ENCODE data around the gene SEC14L1.

Gene SEC14L1

GRCh38 chr17:77191244-77191643 is 50.5 kb downstream of the SEC14L1 start:
- H3K27ac Mint-ChIP-seq, result peak overlapping the region; percentile 25
- H3K9me3 Mint-ChIP-seq, result no peaks in the 10 kb centered on the region
- no peaks in the 10 kb centered on the region for H3K27me3 Mint-ChIP-seq
- no peak overlapping the region for H3K4me3 Mint-ChIP-seq
- peaks cover 23 to 44% of the 10 kb centered on the region in 2 donors for H3K4me1 Mint-ChIP-seq
- peaks cover 46 to 57% of the 10 kb centered on the region in 2 donors for H3K36me3 Mint-ChIP-seq
- ATAC-seq (replicated peaks), result no peak
- DNase-seq, result no peak

- Mint-ChIP-seq H3K27ac (peak overlapping the region; percentile 14), H3K4me3 (no peak overlapping the region), H3K27me3 (no peaks in the 10 kb centered on the region), H3K4me1 (peaks cover 15 to 35% of the 10 kb centered on the region in 2 donors), H3K9me3 (no peaks in the 10 kb centered on the region), H3K36me3 (peaks cover 63 to 69% of the 10 kb centered on the region in 2 donors)
- DNase-seq, result no peak
- no peak for ATAC-seq (replicated peaks)
These were observed 52.9 kb downstream of the SEC14L1 start for GRCh38 chr17:77193653-77194052.

DNA sequence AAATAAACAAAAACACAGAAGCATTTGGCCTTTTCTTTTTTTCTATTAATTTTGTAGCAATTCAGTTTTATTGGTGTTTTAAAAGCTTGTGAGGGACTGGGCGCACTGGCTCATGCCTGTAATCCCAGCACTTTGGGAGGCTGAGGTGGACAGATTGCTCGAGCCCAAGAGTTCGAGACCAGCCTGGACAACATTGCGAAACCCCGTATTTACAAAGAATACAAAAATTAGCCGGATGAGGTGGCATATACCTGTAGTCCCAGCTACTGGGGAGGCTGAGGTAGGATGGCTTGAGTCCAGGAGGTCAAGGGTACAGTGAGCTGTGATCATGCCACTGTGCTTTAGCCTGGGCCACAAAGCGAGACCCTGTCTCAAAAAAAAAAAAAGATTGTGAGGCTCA is 53.4 kb downstream of the SEC14L1 start:
- peaks cover 14 to 30% of the 10 kb centered on the region in 2 donors for H3K4me1 Mint-ChIP-seq
- ATAC-seq (replicated peaks) (no peak), DNase-seq (no peak)
- no peak overlapping the region for H3K4me3 Mint-ChIP-seq
- H3K9me3 Mint-ChIP-seq, result no peaks in the 10 kb centered on the region
- H3K36me3 Mint-ChIP-seq, result peaks cover 68 to 75% of the 10 kb centered on the region in 2 donors
- H3K27ac Mint-ChIP-seq, result no peak overlapping the region
- H3K27me3 Mint-ChIP-seq, result no peaks in the 10 kb centered on the region

GRCh38 chr17:77196251-77196650 is 55.5 kb downstream of the SEC14L1 start:
- H3K4me3 Mint-ChIP-seq, result no peak overlapping the region
- H3K27me3 Mint-ChIP-seq, result no peaks in the 10 kb centered on the region
- no peak for DNase-seq
- peaks cover under 1 to 9% of the 10 kb centered on the region in 2 donors for H3K4me1 Mint-ChIP-seq
- no peak overlapping the region for H3K27ac Mint-ChIP-seq
- no peak for ATAC-seq (replicated peaks)
- peaks cover 80 to 86% of the 10 kb centered on the region in 2 donors for H3K36me3 Mint-ChIP-seq
- no peaks in the 10 kb centered on the region for H3K9me3 Mint-ChIP-seq

GRCh38 chr17:77197115-77197514 is 56.3 kb downstream of the SEC14L1 start:
- peaks cover 0 to 6% of the 10 kb centered on the region in 2 donors for H3K4me1 Mint-ChIP-seq
- no peaks in the 10 kb centered on the region for H3K27me3 Mint-ChIP-seq
- no peak overlapping the region for H3K27ac Mint-ChIP-seq
- no peak for DNase-seq
- H3K4me3 Mint-ChIP-seq, result no peak overlapping the region
- peaks cover 84 to 87% of the 10 kb centered on the region in 2 donors for H3K36me3 Mint-ChIP-seq
- ATAC-seq (replicated peaks), result no peak
- no peaks in the 10 kb centered on the region for H3K9me3 Mint-ChIP-seq

DNA sequence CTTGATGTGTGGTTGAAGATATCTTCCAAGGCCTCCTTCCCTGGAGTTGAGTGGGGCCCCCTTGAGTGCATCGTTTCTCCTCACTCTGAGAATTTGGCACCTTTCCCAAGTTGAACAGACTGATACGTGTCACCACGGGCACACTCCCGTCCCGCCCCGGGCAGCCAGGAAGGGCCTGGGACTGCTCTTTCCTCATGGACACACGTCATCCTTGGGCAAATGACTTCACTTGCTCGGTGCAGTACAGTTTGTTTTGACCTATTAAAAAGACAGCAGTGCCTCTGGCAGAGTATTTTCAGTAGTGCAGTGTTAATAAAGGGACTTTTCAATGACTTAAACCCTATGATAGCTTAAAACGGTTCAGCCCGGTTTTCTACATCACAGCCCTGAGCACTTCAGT is 59.9 kb downstream of the SEC14L1 start:
- H3K27me3 Mint-ChIP-seq, result no peaks in the 10 kb centered on the region
- H3K4me3 Mint-ChIP-seq, result no peak overlapping the region
- peaks cover 75 to 84% of the 10 kb centered on the region in 2 donors for H3K36me3 Mint-ChIP-seq
- H3K4me1 Mint-ChIP-seq, result peaks cover 4 to 9% of the 10 kb centered on the region in 2 donors
- H3K27ac Mint-ChIP-seq, result no peak overlapping the region
- ATAC-seq (replicated peaks) (no peak), DNase-seq (no peak)
- no peaks in the 10 kb centered on the region for H3K9me3 Mint-ChIP-seq

DNA sequence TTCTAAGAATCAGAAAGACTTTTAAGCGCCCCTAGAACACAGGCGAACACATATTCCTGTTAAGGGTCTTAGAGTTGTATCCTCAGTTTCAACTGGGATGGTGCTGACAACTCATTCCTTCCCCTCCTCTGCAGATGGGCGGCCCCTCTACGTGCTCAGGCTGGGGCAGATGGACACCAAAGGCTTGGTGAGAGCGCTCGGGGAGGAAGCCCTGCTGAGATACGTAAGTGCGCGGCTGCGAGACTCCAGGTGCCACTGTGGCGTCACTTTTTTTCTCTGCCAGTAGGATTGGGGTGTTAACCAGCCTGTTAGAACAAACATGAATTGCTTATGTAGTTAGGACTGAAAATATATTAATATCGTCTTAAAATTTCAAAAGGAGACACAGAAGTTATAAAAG is 62.7 kb downstream of the SEC14L1 start:
- ATAC-seq (replicated peaks), result no peak
- H3K36me3 Mint-ChIP-seq, result peaks cover 74 to 91% of the 10 kb centered on the region in 2 donors
- no peaks in the 10 kb centered on the region for H3K9me3 Mint-ChIP-seq
- H3K4me1 Mint-ChIP-seq, result peaks cover 8 to 21% of the 10 kb centered on the region in 2 donors
- no peak overlapping the region for H3K27ac Mint-ChIP-seq
- H3K27me3 Mint-ChIP-seq, result no peaks in the 10 kb centered on the region
- no peak for DNase-seq
- no peak overlapping the region for H3K4me3 Mint-ChIP-seq

GRCh38 chr17:77203846-77204245 is 63.1 kb downstream of the SEC14L1 start:
- no peaks in the 10 kb centered on the region for H3K9me3 Mint-ChIP-seq
- DNase-seq (no peak), ATAC-seq (replicated peaks) (no peak)
- no peak overlapping the region for H3K27ac Mint-ChIP-seq
- no peaks in the 10 kb centered on the region for H3K27me3 Mint-ChIP-seq
- no peak overlapping the region for H3K4me3 Mint-ChIP-seq
- peaks cover 9 to 23% of the 10 kb centered on the region in 2 donors for H3K4me1 Mint-ChIP-seq
- H3K36me3 Mint-ChIP-seq, result peaks cover 74 to 91% of the 10 kb centered on the region in 2 donors

DNA sequence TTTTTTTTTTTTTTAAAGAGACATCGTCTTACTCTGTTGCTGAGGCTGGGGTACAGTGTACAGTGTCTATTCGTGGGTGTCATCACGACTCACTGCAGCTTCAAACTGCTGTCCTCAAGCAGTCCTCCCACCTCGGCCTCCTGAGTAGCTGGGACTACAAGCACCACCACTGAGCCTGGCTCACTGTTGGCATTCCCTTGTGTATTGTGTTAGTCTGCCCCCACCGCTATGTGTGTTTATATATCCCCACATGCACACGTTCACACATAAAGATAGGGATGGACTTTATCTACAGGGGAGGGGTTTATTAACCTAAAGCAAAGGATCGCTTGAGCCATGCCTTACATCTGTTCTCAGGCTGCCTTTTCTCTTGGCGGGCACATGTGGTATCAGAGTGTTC is 63.8 kb downstream of the SEC14L1 start:
- Mint-ChIP-seq H3K36me3 (peaks cover 75 to 91% of the 10 kb centered on the region in 2 donors), H3K27me3 (no peaks in the 10 kb centered on the region), H3K27ac (no peak overlapping the region), H3K4me3 (no peak overlapping the region), H3K4me1 (peaks cover 9 to 27% of the 10 kb centered on the region in 2 donors), H3K9me3 (no peaks in the 10 kb centered on the region)
- no peak for DNase-seq
- no peak for ATAC-seq (replicated peaks)

DNA sequence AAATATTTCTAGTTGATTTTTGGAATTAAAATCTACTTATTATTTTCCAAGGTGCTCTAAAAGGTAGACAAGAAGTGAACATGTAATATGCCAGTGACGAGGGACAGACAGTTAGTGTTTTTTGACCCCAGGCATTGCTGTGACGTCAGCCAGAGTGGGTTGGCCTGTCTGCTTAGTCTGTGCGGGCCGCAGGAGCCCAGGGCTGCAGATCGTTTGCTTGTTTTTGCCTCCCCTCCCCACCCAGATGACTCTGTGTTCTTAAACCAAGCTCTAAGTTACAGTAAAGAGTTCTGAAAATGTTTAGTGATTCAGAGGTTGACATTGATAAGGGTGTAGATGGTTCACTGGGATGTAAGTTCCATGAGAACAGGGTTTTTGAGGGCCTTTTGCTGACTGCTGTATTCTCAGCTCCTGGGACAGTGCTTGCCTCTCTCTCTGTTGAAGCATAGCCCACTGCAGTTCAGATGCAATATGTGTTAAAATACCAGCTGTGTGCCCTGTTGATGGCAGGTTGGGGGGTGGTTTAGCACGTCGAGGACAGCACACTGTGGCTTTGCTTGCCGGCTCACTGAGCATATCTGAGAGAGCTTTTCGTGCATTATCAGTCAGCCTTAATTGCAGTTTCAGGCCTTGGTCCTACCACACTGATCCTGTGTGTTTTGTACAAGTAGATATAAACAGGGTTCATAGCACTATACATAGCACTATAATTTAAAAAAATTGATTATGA is 64.8 kb downstream of the SEC14L1 start:
- no peak for DNase-seq
- peak; percentile 85 to 89 for ATAC-seq (replicated peaks)
- Mint-ChIP-seq H3K27me3 (no peaks in the 10 kb centered on the region), H3K4me1 (peaks cover 15 to 36% of the 10 kb centered on the region in 2 donors), H3K4me3 (peak overlapping the region in 1 of 2 donors; percentile 35), H3K27ac (no peak overlapping the region), H3K9me3 (no peaks in the 10 kb centered on the region), H3K36me3 (peaks cover 76 to 91% of the 10 kb centered on the region in 2 donors)

DNA sequence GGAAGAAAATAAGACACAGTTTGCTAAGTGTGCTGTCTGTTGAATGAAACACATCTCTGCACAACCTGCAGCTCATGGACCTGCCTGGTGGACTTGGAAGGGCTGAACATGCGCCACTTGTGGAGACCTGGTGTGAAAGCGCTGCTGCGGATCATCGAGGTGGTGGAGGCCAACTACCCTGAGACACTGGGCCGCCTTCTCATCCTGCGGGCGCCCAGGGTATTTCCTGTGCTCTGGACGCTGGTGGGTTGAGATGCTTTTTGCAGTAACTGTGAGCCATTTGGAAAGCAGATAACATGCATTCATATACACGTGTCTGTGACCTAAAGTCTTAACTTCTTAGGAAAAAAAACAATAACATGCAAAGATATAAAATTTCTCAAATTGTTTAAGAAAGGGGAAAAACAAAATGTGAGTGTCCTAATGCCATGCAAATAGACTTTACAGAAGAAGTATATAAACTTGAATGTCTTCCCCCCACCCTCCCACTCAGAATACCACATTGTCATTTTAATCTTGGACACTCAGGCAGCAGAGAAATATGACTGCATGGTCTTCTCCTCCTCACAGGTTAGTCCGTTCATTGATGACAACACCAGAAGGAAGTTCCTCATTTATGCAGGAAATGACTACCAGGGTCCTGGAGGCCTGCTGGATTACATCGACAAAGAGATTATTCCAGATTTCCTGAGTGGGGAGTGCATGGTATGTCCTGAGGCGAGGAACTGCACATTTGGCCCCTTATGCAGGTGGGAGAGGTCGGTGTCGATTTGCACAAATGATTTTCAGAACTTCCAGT is 65.6 kb downstream of the SEC14L1 start:
- no peak for DNase-seq
- H3K9me3 Mint-ChIP-seq, result no peaks in the 10 kb centered on the region

GRCh38 chr17:77207689-77208216 is 67.0 kb downstream of the SEC14L1 start:
- Mint-ChIP-seq H3K27ac (no peak overlapping the region), H3K4me1 (peaks cover 36 to 58% of the 10 kb centered on the region in 2 donors), H3K9me3 (no peaks in the 10 kb centered on the region), H3K36me3 (peaks cover 77 to 95% of the 10 kb centered on the region in 2 donors), H3K27me3 (no peaks in the 10 kb centered on the region), H3K4me3 (no peak overlapping the region)
- no peak for ATAC-seq (replicated peaks)
- DNase-seq, result no peak

More for the DNA sequence above, 65.6 kb downstream of the SEC14L1 start:
- Mint-ChIP-seq H3K4me3 (no peak overlapping the region), H3K27ac (peak overlapping the region; percentile 47), H3K27me3 (no peaks in the 10 kb centered on the region), H3K36me3 (peaks cover 75 to 91% of the 10 kb centered on the region in 2 donors), H3K4me1 (peaks cover 23 to 44% of the 10 kb centered on the region in 2 donors)
- peak; percentile 66 for ATAC-seq (replicated peaks)

GRCh38 chr17:77208217-77208808 is 67.5 kb downstream of the SEC14L1 start:
- peaks cover 39 to 63% of the 10 kb centered on the region in 2 donors for H3K4me1 Mint-ChIP-seq
- DNase-seq, result no peak

GRCh38 chr17:77208856-77209255 is 68.1 kb downstream of the SEC14L1 start:
- peaks cover 78 to 96% of the 10 kb centered on the region in 2 donors for H3K36me3 Mint-ChIP-seq
- ATAC-seq (replicated peaks), result no peak
- no peak overlapping the region for H3K4me3 Mint-ChIP-seq
- no peaks in the 10 kb centered on the region for H3K27me3 Mint-ChIP-seq
- H3K27ac Mint-ChIP-seq, result no peak overlapping the region
- DNase-seq, result no peak
- H3K4me1 Mint-ChIP-seq, result peaks cover 39 to 66% of the 10 kb centered on the region in 2 donors
- no peaks in the 10 kb centered on the region for H3K9me3 Mint-ChIP-seq

More at GRCh38 chr17:77208217-77208808, 67.5 kb downstream of the SEC14L1 start:
- H3K4me3 Mint-ChIP-seq, result no peak overlapping the region
- no peak for ATAC-seq (replicated peaks)
- peaks cover 80 to 98% of the 10 kb centered on the region in 2 donors for H3K36me3 Mint-ChIP-seq
- no peaks in the 10 kb centered on the region for H3K9me3 Mint-ChIP-seq
- H3K27ac Mint-ChIP-seq, result no peak overlapping the region
- no peaks in the 10 kb centered on the region for H3K27me3 Mint-ChIP-seq

Measured in stimulated activated naive B cell treated with anti-CD40 and anti-IgM and Interleukin-4, amounts not matched to agents 10 μg/mL and 1 μg/mL and 100 μg/mL, for 72 hours (primary cell).